ENCODE results near the gene DYNC2H1. TPM values are rescaled to one million over a fixed set of nuclear protein-coding genes. Genes with fewer than 3 reads are reported as not detected.

Gene DYNC2H1
- total RNA-seq, 1 donor from 2014 or later, result 61.1 TPM

DNA sequence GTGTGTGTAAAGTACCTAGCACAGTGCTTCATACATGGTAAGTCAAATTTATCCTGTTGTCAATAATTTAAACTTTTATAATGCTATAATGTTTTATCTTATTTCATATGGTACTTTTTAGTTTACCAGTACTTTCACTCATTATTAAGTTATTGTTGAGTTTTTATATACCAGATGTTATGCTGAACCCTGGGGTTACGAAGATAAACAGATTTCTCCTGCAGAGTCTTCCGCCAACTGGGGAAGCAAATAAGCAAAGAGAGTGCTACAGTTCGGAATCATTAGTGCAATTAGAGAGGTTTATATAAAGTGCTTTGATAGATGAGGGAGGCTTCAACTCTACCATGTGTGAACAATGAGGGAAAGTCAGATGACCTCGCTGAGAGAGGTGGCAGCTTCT is 362.3 kb downstream of the DYNC2H1 start:
- H3K4me1 ChIP-seq, result no peaks in the 10 kb centered on the region
- no peaks in the 10 kb centered on the region for H3K27me3 Mint-ChIP-seq (ENCODE audit: insufficient read depth, low read depth)
- H3K36me3 ChIP-seq, result no peaks in the 10 kb centered on the region
- no peaks in the 10 kb centered on the region for H3K27me3 ChIP-seq
- no peaks in the 10 kb centered on the region for H3K9me3 ChIP-seq (ENCODE audit: low read depth)
- no peak overlapping the region for H3K4me2 ChIP-seq
- no peaks in the 10 kb centered on the region for H3F3A ChIP-seq (ENCODE audit: low read depth)
- no peak for DNase-seq (ENCODE audit: low spot score)
- TF ChIP-seq EZH2phosphoT487 (IDR thresholded peaks at IDR 0.05), result no peak
- TF ChIP-seq, protein P1, sequence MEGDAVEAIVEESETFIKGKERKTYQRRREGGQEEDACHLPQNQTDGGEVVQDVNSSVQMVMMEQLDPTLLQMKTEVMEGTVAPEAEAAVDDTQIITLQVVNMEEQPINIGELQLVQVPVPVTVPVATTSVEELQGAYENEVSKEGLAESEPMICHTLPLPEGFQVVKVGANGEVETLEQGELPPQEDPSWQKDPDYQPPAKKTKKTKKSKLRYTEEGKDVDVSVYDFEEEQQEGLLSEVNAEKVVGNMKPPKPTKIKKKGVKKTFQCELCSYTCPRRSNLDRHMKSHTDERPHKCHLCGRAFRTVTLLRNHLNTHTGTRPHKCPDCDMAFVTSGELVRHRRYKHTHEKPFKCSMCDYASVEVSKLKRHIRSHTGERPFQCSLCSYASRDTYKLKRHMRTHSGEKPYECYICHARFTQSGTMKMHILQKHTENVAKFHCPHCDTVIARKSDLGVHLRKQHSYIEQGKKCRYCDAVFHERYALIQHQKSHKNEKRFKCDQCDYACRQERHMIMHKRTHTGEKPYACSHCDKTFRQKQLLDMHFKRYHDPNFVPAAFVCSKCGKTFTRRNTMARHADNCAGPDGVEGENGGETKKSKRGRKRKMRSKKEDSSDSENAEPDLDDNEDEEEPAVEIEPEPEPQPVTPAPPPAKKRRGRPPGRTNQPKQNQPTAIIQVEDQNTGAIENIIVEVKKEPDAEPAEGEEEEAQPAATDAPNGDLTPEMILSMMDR (IDR thresholded peaks at IDR 0.05), result no peak
- TF ChIP-seq EZH2 (IDR thresholded peaks at IDR 0.05), result no peak
- H3K27ac ChIP-seq, result no peak overlapping the region
- no peaks in the 10 kb centered on the region for H3K4me1 Mint-ChIP-seq
- H3K4me3 Mint-ChIP-seq, result no peak overlapping the region
- H3K9ac ChIP-seq, result no peak overlapping the region
- H3K9me3 Mint-ChIP-seq, result peaks cover 2% of the 10 kb centered on the region
- H2AFZ ChIP-seq (replicated peaks), result no peak overlapping the region
- no peak overlapping the region for H3K4me3 ChIP-seq
- peaks cover 3% of the 10 kb centered on the region for H4K20me1 ChIP-seq (ENCODE audit: low read depth)
- H3K27ac Mint-ChIP-seq, result no peak overlapping the region
- no peaks in the 10 kb centered on the region for H3K79me2 ChIP-seq (ENCODE audit: low read depth)
- peaks cover 4% of the 10 kb centered on the region for H3K36me3 Mint-ChIP-seq

DNA sequence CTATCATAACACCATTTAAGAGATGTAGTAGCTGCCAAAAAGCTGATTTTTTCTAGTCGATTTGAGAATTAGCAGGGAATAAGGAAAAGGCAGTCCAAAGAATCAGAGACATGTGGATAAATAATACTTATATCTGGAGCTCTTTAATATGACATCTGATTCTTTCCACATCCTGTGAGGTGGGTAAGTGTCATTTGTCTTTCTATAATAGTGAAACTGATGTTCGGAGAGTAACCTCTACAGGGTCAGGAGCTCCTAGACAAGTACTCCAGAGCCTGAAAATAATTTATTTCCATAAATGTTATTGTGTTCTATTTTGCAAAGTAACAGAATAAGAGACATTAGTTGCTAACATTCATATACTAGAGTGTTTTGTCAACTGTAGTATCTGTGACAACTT is 367.6 kb downstream of the DYNC2H1 start:
- no peaks in the 10 kb centered on the region for H3K9me3 Mint-ChIP-seq
- Histone ChIP-seq H4K20me1 (ENCODE audit: low read depth) (peaks cover 3% of the 10 kb centered on the region), H3K9ac (no peak overlapping the region), H3K9me3 (ENCODE audit: low read depth) (no peaks in the 10 kb centered on the region), H3K4me2 (no peak overlapping the region), H3K27ac (no peak overlapping the region), H3K4me1 (no peaks in the 10 kb centered on the region), H3K36me3 (no peaks in the 10 kb centered on the region), H3K4me3 (no peak overlapping the region), H2AFZ (replicated peaks) (no peak overlapping the region), H3K79me2 (ENCODE audit: low read depth) (no peaks in the 10 kb centered on the region), H3F3A (ENCODE audit: low read depth) (no peaks in the 10 kb centered on the region), H3K27me3 (no peaks in the 10 kb centered on the region)
- DNase-seq (ENCODE audit: low spot score), result no peak
- no peak overlapping the region for H3K27ac Mint-ChIP-seq
- H3K4me3 Mint-ChIP-seq, result no peak overlapping the region
- no peaks in the 10 kb centered on the region for H3K4me1 Mint-ChIP-seq
- H3K27me3 Mint-ChIP-seq (ENCODE audit: insufficient read depth, low read depth), result no peaks in the 10 kb centered on the region
- TF ChIP-seq EZH2phosphoT487 (IDR thresholded peaks at IDR 0.05) (no peak), EZH2 (IDR thresholded peaks at IDR 0.05) (no peak)
- TF ChIP-seq, protein P1 (IDR thresholded peaks at IDR 0.05), result no peak
- H3K36me3 Mint-ChIP-seq, result no peaks in the 10 kb centered on the region

DNA sequence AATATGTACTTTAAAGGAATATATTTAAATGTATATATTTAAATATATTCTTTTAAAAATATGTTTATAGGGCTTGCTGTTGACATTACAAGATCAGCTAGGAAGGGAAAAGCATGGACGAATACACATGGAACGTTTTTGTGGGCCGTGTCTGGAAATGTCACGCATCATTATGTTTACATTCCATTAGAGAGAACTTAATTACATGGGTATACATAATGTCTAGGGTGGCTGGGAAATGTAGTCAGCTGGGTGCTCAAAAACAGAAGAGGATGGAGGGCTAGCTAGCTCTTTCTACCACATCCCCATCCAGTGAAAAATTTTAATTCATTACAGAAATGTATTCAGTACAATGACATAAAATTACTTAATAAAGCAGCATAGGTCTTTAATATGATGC is 371.2 kb downstream of the DYNC2H1 start:
- no peak overlapping the region for H3K4me3 Mint-ChIP-seq
- H3K9ac ChIP-seq, result no peak overlapping the region
- no peak overlapping the region for H3K27ac Mint-ChIP-seq

More for the DNA sequence above, 371.2 kb downstream of the DYNC2H1 start:
- H3K4me1 Mint-ChIP-seq, result peaks cover 3% of the 10 kb centered on the region
- H3K9me3 Mint-ChIP-seq, result no peaks in the 10 kb centered on the region
- Histone ChIP-seq H3K36me3 (no peaks in the 10 kb centered on the region), H4K20me1 (ENCODE audit: low read depth) (no peaks in the 10 kb centered on the region), H3F3A (ENCODE audit: low read depth) (no peaks in the 10 kb centered on the region), H3K27ac (no peak overlapping the region), H3K4me2 (no peak overlapping the region), H3K4me1 (no peaks in the 10 kb centered on the region), H2AFZ (replicated peaks) (no peak overlapping the region), H3K4me3 (no peak overlapping the region), H3K9me3 (ENCODE audit: low read depth) (no peaks in the 10 kb centered on the region), H3K27me3 (no peaks in the 10 kb centered on the region), H3K79me2 (ENCODE audit: low read depth) (no peaks in the 10 kb centered on the region)
- H3K27me3 Mint-ChIP-seq (ENCODE audit: insufficient read depth, low read depth), result no peaks in the 10 kb centered on the region
- no peak for DNase-seq (ENCODE audit: low spot score)
- H3K36me3 Mint-ChIP-seq, result no peaks in the 10 kb centered on the region
- TF ChIP-seq EZH2 (IDR thresholded peaks at IDR 0.05) (no peak), EZH2phosphoT487 (IDR thresholded peaks at IDR 0.05) (no peak)
- TF ChIP-seq, protein P1 (IDR thresholded peaks at IDR 0.05), result no peak
